ENCODE measurements around the gene SPAG17. TPM values are rescaled to one million over a fixed set of nuclear protein-coding genes. Genes with fewer than 3 reads are reported as not detected.

SPAG17 gene
- total RNA-seq, 1 experiment from 2014 or later, result 0.52 TPM

DNA sequence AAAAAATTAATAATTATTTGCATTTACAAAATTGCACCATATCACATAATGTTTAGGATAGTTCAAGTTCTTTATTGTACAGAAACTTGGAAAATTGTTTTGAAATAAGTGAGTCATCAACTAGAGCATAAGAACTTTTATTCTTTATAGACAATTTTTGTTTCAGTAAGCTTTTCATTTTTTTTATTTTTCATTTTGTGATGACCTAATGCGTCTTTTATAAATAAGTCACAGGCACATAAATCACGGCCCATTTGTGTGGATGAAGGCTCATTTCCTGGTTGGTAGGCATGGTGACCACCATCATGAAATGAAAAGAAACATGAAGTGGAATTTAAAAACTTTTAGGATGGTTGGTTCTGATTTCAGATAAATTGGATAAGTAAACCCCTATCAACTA is 39.3 kb downstream of the SPAG17 start:
- ATAC-seq (no peak), DNase-seq (ENCODE audit: low spot score) (no peak)
- Mint-ChIP-seq H3K4me1 (peaks cover 15% of the 10 kb centered on the region), H3K27me3 (ENCODE audit: low read depth) (no peaks in the 10 kb centered on the region), H3K4me3 (no peak overlapping the region), H3K9me3 (peaks cover 7% of the 10 kb centered on the region), H3K27ac (no peak overlapping the region), H3K36me3 (0 out of 2 replicates have a peak, but pooled peaks cover 5% of the 10 kb centered on the region)
- no peak for TF ChIP-seq TP53 (CRISPR knock-in tag; IDR thresholded peaks at IDR 0.05)
- TF ChIP-seq ZBTB21 (CRISPR knock-in tag; IDR thresholded peaks at IDR 0.05; ENCODE audit: borderline replicate concordance), result no peak
- no peak for TF ChIP-seq RELA (CRISPR knock-in tag; IDR thresholded peaks at IDR 0.05; ENCODE audit: borderline replicate concordance)
- TF ChIP-seq, protein P1, sequence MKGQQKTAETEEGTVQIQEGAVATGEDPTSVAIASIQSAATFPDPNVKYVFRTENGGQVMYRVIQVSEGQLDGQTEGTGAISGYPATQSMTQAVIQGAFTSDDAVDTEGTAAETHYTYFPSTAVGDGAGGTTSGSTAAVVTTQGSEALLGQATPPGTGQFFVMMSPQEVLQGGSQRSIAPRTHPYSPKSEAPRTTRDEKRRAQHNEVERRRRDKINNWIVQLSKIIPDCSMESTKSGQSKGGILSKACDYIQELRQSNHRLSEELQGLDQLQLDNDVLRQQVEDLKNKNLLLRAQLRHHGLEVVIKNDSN (CRISPR knock-in tag; IDR thresholded peaks at IDR 0.05), result no peak
- no peak for TF ChIP-seq CREB1 (CRISPR knock-in tag; IDR thresholded peaks at IDR 0.05)
- TF ChIP-seq, protein P2, sequence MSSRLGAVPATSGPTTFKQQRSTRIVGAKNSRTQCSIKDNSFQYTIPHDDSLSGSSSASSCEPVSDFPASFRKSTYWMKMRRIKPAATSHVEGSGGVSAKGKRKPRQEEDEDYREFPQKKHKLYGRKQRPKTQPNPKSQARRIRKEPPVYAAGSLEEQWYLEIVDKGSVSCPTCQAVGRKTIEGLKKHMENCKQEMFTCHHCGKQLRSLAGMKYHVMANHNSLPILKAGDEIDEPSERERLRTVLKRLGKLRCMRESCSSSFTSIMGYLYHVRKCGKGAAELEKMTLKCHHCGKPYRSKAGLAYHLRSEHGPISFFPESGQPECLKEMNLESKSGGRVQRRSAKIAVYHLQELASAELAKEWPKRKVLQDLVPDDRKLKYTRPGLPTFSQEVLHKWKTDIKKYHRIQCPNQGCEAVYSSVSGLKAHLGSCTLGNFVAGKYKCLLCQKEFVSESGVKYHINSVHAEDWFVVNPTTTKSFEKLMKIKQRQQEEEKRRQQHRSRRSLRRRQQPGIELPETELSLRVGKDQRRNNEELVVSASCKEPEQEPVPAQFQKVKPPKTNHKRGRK (CRISPR knock-in tag; IDR thresholded peaks at IDR 0.05; ENCODE audit: borderline replicate concordance), result no peak
- no peak for TF ChIP-seq NR2C2 (CRISPR knock-in tag; IDR thresholded peaks at IDR 0.05)
- ChIA-PET POLR2A (no interaction called here), CTCF (no interaction called here)

DNA sequence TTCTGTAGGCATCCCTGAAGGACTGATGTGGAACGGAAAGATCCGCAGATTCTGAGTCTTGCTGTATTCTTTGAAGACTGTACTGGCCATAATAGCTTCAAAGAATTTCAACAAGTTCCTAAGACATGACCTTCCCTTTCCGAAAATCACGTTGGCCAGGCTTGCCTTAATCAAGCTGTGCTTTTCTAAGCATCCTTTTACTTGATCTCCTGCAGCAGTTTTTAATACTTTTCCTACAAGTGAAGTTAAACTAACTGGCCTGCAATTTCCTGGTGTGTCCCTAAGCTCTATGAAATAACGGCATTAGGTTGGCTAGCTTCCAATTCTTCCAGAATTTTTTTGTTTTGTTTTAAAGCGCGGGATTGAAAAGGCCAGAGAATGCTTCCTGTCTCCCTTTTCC is 40.3 kb downstream of the SPAG17 start:
- ChIA-PET POLR2A (no interaction called here), CTCF (no interaction called here)
- H3K9me3 Mint-ChIP-seq, result peaks cover 8% of the 10 kb centered on the region
- DNase-seq (ENCODE audit: low spot score) (no peak), ATAC-seq (no peak)
- TF ChIP-seq ELF4 (CRISPR knock-in tag; IDR thresholded peaks at IDR 0.05; ENCODE audit: low read depth), result no peak
- no peak for TF ChIP-seq SMAD4 (CRISPR knock-in tag; IDR thresholded peaks at IDR 0.05)
- no peak for TF ChIP-seq KAT7 (CRISPR knock-in tag; IDR thresholded peaks at IDR 0.05; ENCODE audit: borderline replicate concordance)
- TF ChIP-seq, protein P3, sequence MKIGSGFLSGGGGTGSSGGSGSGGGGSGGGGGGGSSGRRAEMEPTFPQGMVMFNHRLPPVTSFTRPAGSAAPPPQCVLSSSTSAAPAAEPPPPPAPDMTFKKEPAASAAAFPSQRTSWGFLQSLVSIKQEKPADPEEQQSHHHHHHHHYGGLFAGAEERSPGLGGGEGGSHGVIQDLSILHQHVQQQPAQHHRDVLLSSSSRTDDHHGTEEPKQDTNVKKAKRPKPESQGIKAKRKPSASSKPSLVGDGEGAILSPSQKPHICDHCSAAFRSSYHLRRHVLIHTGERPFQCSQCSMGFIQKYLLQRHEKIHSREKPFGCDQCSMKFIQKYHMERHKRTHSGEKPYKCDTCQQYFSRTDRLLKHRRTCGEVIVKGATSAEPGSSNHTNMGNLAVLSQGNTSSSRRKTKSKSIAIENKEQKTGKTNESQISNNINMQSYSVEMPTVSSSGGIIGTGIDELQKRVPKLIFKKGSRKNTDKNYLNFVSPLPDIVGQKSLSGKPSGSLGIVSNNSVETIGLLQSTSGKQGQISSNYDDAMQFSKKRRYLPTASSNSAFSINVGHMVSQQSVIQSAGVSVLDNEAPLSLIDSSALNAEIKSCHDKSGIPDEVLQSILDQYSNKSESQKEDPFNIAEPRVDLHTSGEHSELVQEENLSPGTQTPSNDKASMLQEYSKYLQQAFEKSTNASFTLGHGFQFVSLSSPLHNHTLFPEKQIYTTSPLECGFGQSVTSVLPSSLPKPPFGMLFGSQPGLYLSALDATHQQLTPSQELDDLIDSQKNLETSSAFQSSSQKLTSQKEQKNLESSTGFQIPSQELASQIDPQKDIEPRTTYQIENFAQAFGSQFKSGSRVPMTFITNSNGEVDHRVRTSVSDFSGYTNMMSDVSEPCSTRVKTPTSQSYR (CRISPR knock-in tag; IDR thresholded peaks at IDR 0.05), result no peak
- TF ChIP-seq, protein P4, sequence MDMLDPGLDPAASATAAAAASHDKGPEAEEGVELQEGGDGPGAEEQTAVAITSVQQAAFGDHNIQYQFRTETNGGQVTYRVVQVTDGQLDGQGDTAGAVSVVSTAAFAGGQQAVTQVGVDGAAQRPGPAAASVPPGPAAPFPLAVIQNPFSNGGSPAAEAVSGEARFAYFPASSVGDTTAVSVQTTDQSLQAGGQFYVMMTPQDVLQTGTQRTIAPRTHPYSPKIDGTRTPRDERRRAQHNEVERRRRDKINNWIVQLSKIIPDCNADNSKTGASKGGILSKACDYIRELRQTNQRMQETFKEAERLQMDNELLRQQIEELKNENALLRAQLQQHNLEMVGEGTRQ (CRISPR knock-in tag; IDR thresholded peaks at IDR 0.05), result no peak
- TF ChIP-seq FOXJ3 (CRISPR knock-in tag; IDR thresholded peaks at IDR 0.05; ENCODE audit: borderline replicate concordance), result no peak
- TF ChIP-seq, protein P5, sequence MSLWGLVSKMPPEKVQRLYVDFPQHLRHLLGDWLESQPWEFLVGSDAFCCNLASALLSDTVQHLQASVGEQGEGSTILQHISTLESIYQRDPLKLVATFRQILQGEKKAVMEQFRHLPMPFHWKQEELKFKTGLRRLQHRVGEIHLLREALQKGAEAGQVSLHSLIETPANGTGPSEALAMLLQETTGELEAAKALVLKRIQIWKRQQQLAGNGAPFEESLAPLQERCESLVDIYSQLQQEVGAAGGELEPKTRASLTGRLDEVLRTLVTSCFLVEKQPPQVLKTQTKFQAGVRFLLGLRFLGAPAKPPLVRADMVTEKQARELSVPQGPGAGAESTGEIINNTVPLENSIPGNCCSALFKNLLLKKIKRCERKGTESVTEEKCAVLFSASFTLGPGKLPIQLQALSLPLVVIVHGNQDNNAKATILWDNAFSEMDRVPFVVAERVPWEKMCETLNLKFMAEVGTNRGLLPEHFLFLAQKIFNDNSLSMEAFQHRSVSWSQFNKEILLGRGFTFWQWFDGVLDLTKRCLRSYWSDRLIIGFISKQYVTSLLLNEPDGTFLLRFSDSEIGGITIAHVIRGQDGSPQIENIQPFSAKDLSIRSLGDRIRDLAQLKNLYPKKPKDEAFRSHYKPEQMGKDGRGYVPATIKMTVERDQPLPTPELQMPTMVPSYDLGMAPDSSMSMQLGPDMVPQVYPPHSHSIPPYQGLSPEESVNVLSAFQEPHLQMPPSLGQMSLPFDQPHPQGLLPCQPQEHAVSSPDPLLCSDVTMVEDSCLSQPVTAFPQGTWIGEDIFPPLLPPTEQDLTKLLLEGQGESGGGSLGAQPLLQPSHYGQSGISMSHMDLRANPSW (CRISPR knock-in tag; conservative IDR thresholded peaks at IDR 0.05; ENCODE audit: low read depth), result no peak
- peaks cover 22% of the 10 kb centered on the region for H3K4me1 Mint-ChIP-seq
- peaks cover 6% of the 10 kb centered on the region; the same call in 1 of the 2 replicates for H3K36me3 Mint-ChIP-seq
- H3K4me3 Mint-ChIP-seq, result no peak overlapping the region
- no peak overlapping the region for H3K27ac Mint-ChIP-seq
- H3K27me3 Mint-ChIP-seq (ENCODE audit: low read depth), result no peaks in the 10 kb centered on the region

DNA sequence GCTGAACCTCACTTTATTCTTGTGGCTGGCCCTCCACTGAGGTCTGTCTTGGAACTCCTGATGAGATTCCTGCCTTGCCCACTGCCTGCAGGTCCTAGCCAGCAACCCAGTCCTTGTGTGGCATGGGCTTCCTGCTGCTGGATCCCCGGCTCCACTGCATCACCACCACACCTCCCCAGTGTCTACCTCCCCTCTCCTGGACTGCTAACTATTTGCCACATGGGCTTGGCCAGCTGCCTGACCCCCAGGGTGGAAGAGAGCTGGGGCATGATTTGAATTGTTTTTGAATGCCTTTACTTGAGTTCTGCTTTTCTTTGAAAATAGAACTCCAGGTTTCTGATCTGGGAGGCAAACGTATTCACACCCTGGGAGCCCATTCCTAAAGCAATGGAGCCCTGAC is 41.2 kb downstream of the SPAG17 start:
- no peak overlapping the region for H3K4me3 Mint-ChIP-seq
- H3K36me3 Mint-ChIP-seq, result peaks cover 11% of the 10 kb centered on the region; the same call in 1 of the 2 replicates
- ATAC-seq, result no peak
- peaks cover 17% of the 10 kb centered on the region for H3K9me3 Mint-ChIP-seq
- DNase-seq (ENCODE audit: low spot score), result no peak
- H3K27me3 Mint-ChIP-seq (ENCODE audit: low read depth), result no peaks in the 10 kb centered on the region
- ChIA-PET CTCF (no interaction called here), POLR2A (no interaction called here)
- H3K27ac Mint-ChIP-seq, result no peak overlapping the region
- H3K4me1 Mint-ChIP-seq, result peaks cover 25% of the 10 kb centered on the region
- TF ChIP-seq, protein P6, sequence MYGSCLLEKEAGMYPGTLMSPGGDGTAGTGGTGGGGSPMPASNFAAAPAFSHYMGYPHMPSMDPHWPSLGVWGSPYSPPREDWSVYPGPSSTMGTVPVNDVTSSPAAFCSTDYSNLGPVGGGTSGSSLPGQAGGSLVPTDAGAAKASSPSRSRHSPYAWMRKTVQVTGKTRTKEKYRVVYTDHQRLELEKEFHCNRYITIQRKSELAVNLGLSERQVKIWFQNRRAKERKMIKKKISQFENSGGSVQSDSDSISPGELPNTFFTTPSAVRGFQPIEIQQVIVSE (CRISPR knock-in tag; IDR thresholded peaks at IDR 0.05; ENCODE audit: borderline replicate concordance), result no peak
- TF ChIP-seq ETV6 (CRISPR knock-in tag; IDR thresholded peaks at IDR 0.05), result no peak
- no peak for TF ChIP-seq FOXJ3 (CRISPR knock-in tag; IDR thresholded peaks at IDR 0.05; ENCODE audit: borderline replicate concordance)
- TF ChIP-seq, protein P7, sequence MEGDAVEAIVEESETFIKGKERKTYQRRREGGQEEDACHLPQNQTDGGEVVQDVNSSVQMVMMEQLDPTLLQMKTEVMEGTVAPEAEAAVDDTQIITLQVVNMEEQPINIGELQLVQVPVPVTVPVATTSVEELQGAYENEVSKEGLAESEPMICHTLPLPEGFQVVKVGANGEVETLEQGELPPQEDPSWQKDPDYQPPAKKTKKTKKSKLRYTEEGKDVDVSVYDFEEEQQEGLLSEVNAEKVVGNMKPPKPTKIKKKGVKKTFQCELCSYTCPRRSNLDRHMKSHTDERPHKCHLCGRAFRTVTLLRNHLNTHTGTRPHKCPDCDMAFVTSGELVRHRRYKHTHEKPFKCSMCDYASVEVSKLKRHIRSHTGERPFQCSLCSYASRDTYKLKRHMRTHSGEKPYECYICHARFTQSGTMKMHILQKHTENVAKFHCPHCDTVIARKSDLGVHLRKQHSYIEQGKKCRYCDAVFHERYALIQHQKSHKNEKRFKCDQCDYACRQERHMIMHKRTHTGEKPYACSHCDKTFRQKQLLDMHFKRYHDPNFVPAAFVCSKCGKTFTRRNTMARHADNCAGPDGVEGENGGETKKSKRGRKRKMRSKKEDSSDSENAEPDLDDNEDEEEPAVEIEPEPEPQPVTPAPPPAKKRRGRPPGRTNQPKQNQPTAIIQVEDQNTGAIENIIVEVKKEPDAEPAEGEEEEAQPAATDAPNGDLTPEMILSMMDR (IDR thresholded peaks at IDR 0.05), result no peak
- no peak for TF ChIP-seq ZNF317 (CRISPR knock-in tag; IDR thresholded peaks at IDR 0.05; ENCODE audit: borderline replicate concordance, low read depth)

Data from WTC11 (cell line).